ENCODE results near the gene CFAP299.

CFAP299 gene

GRCh38 chr4:80475798-80476197 is 140.3 kb downstream of the CFAP299 start:
- in situ Hi-C loops (cut with MboI; ENCODE audit: low pct_unique_long_range_greater_than_20kb, low sequenced_read_pairs, unreplicated experiment) = no loop called here

GRCh38 chr4:80484712-80485111 is 149.2 kb downstream of the CFAP299 start:
- TF ChIP-seq CTCF (IDR thresholded peaks at IDR 0.05; ENCODE audit: extremely low read depth, insufficient read depth, missing control alignments) = no peak
- no peak for DNase-seq (ENCODE audit: low spot score)
- in situ Hi-C loops (cut with MboI; ENCODE audit: low pct_unique_long_range_greater_than_20kb, low sequenced_read_pairs, unreplicated experiment) = no loop called here

More at GRCh38 chr4:80475798-80476197, 140.3 kb downstream of the CFAP299 start:
- TF ChIP-seq CTCF (IDR thresholded peaks at IDR 0.05; ENCODE audit: extremely low read depth, insufficient read depth, missing control alignments) = no peak
- no peak for DNase-seq (ENCODE audit: low spot score)

- DNase-seq (ENCODE audit: low spot score) = no peak
- in situ Hi-C loops (cut with MboI; ENCODE audit: low pct_unique_long_range_greater_than_20kb, low sequenced_read_pairs, unreplicated experiment) = no loop called here
- TF ChIP-seq CTCF (IDR thresholded peaks at IDR 0.05; ENCODE audit: extremely low read depth, insufficient read depth, missing control alignments) = no peak
Measured at GRCh38 chr4:80486603-80487002, 151.1 kb downstream of the CFAP299 start.

GRCh38 chr4:80489798-80490197 is 154.3 kb downstream of the CFAP299 start:
- TF ChIP-seq CTCF (IDR thresholded peaks at IDR 0.05; ENCODE audit: extremely low read depth, insufficient read depth, missing control alignments) = no peak
- DNase-seq (ENCODE audit: low spot score) = no peak
- in situ Hi-C loops (cut with MboI; ENCODE audit: low pct_unique_long_range_greater_than_20kb, low sequenced_read_pairs, unreplicated experiment) = no loop called here

GRCh38 chr4:80492761-80493160 is 157.2 kb downstream of the CFAP299 start:
- in situ Hi-C loops (cut with MboI; ENCODE audit: low pct_unique_long_range_greater_than_20kb, low sequenced_read_pairs, unreplicated experiment) = no loop called here
- TF ChIP-seq CTCF (IDR thresholded peaks at IDR 0.05; ENCODE audit: extremely low read depth, insufficient read depth, missing control alignments) = no peak
- DNase-seq (ENCODE audit: low spot score) = no peak

GRCh38 chr4:80495865-80496264 is 160.3 kb downstream of the CFAP299 start:
- in situ Hi-C loops (cut with MboI; ENCODE audit: low pct_unique_long_range_greater_than_20kb, low sequenced_read_pairs, unreplicated experiment) = no loop called here
- DNase-seq (ENCODE audit: low spot score) = no peak
- no peak for TF ChIP-seq CTCF (IDR thresholded peaks at IDR 0.05; ENCODE audit: extremely low read depth, insufficient read depth, missing control alignments)

GRCh38 chr4:80498725-80499124 is 163.2 kb downstream of the CFAP299 start:
- no peak for TF ChIP-seq CTCF (IDR thresholded peaks at IDR 0.05; ENCODE audit: extremely low read depth, insufficient read depth, missing control alignments)
- no peak for DNase-seq (ENCODE audit: low spot score)
- in situ Hi-C loops (cut with MboI; ENCODE audit: low pct_unique_long_range_greater_than_20kb, low sequenced_read_pairs, unreplicated experiment) = no loop called here

Data from GM13977 (cell line).